Fibroblast of pulmonary artery (primary cell): Measurements from ENCODE around the gene PAX2.

ENCODE experiments used
- DNase-seq: peaks from one replicate; pipeline ENCODE4 v3.0.0-alpha.2; 2010; ENCODE audit warnings: low read depth
- H3K4me3 ChIP-seq: replicated peaks from 2 replicates; pipeline ENCODE4 v1.5.1; 2011; ENCODE audit warnings: low read depth, mild to moderate bottlenecking, control low read depth, low read length, moderate library complexity
- CTCF ChIP-seq: IDR thresholded peaks from 2 replicates; pipeline ENCODE4 v1.5.1; 2011; ENCODE audit warnings: mild to moderate bottlenecking, control low read depth, low read length, inconsistent platforms; ENCODE audit errors: missing control alignments

The PAX2 gene

GRCh38 chr10:100731407-100732240, 13.8 kb upstream of the PAX2 start:
- DNase-seq = no peak
- TF ChIP-seq CTCF = no peak
- no peak overlapping the region for H3K4me3 ChIP-seq

GRCh38 chr10:100732241-100732596, 13.2 kb upstream of the PAX2 start:
- H3K4me3 ChIP-seq = no peak overlapping the region
- no peak for TF ChIP-seq CTCF
- DNase-seq = no peak

GRCh38 chr10:100733329-100733728, 12.1 kb upstream of the PAX2 start:
- DNase-seq = no peak
- no peak for TF ChIP-seq CTCF
- H3K4me3 ChIP-seq = no peak overlapping the region

GRCh38 chr10:100734295-100735086, 10.9 kb upstream of the PAX2 start:
- DNase-seq = no peak
- TF ChIP-seq CTCF = no peak
- no peak overlapping the region for H3K4me3 ChIP-seq

GRCh38 chr10:100735087-100735336, 10.4 kb upstream of the PAX2 start:
- no peak for TF ChIP-seq CTCF
- no peak for DNase-seq
- no peak overlapping the region for H3K4me3 ChIP-seq

- no peak for TF ChIP-seq CTCF
- no peak overlapping the region for H3K4me3 ChIP-seq
- no peak for DNase-seq
Measured at GRCh38 chr10:100735337-100736143, 9.8 kb upstream of the PAX2 start.
